CD4-positive, alpha-beta memory T cell (primary cell): Measurements from ENCODE around the gene EPHX1. TPM values are rescaled to one million over a fixed set of nuclear protein-coding genes. Genes with fewer than 3 reads are reported as not detected.
A peak's percentile ranks its signal among the peaks of the same experiment; 100 is the strongest.
"Not testable (repeated sequence)": the region's sequence is repeated elsewhere in the genome, so short reads cannot be mapped to it uniquely, and the experiment has no call there.

Experiments used
- CTCF ChIA-PET: fragments of 350-600 bp; sonication (Branson Sonifier 250); formaldehyde crosslinking; loops from one replicate; lab custom pipeline; 2021; ENCODE audit warnings: inconsistent platforms; ENCODE audit not compliant: partially characterized antibody; lab: Charles Lee
- POLR2A ChIA-PET: fragments of 350-600 bp; sonication (Branson Sonifier 250); formaldehyde crosslinking; loops from one replicate; lab custom pipeline; 2021; ENCODE audit not compliant: partially characterized antibody; lab: Charles Lee
- DNase-seq, 5 donors: peaks; one replicate each; pipeline versions ENCODE4 v3.0.0 to v3.0.0-alpha.2; 2020 to 2022; ENCODE audit warnings: mixed read lengths in 1 of 5
- H3K27ac ChIP-seq: one replicate; pipeline ENCODE4 v1.7.0; 2013; ENCODE audit warnings: low read depth, low read length
- H3K27me3 ChIP-seq: 2 replicates; pipeline ENCODE4 v1.7.0; 2013; ENCODE audit warnings: mild to moderate bottlenecking, low read length, moderate library complexity; ENCODE audit not compliant: insufficient read depth
- H3K36me3 ChIP-seq: 2 replicates; pipeline ENCODE4 v1.7.0; 2013; ENCODE audit warnings: mild to moderate bottlenecking, low read length, moderate library complexity; ENCODE audit not compliant: insufficient read depth
- H3K4me1 ChIP-seq: 2 replicates; pipeline ENCODE4 v1.7.0; 2013; ENCODE audit warnings: mild to moderate bottlenecking, low read length, moderate library complexity; ENCODE audit not compliant: insufficient read depth
- H3K4me3 ChIP-seq, 2 donors: one replicate each; pipeline ENCODE4 v1.7.0; 2013; ENCODE audit warnings: low read length in 2 of 2, mild to moderate bottlenecking in 1 of 2
- H3K9me3 ChIP-seq, 2 donors: one replicate each; pipeline ENCODE4 v1.7.0; 2013; ENCODE audit warnings: low read length in 2 of 2, control low read depth in 1 of 2; ENCODE audit not compliant: control insufficient read depth in 1 of 2
- H3K27ac Mint-ChIP-seq, 7 donors: one replicate each; pipeline ENCODE4 v1.8.0; 2020 to 2021; ENCODE audit warnings: mixed read lengths in 7 of 7, mild to moderate bottlenecking in 6 of 7, inconsistent platforms in 3 of 7, moderate library complexity in 3 of 7
- H3K27me3 Mint-ChIP-seq, 2 donors: one replicate each; pipeline ENCODE4 v1.8.0; 2020 to 2021; ENCODE audit warnings: mixed read lengths in 2 of 2
- H3K36me3 Mint-ChIP-seq, 2 donors: one replicate each; pipeline ENCODE4 v1.8.0; 2020 to 2021; ENCODE audit warnings: mixed read lengths in 2 of 2, inconsistent platforms in 1 of 2, mild to moderate bottlenecking in 1 of 2
- H3K4me1 Mint-ChIP-seq, 4 donors: one replicate each; pipeline ENCODE4 v1.8.0; 2020 to 2021; ENCODE audit warnings: mixed read lengths in 4 of 4, mild to moderate bottlenecking in 1 of 4
- H3K4me3 Mint-ChIP-seq, 8 donors: one replicate each; pipeline ENCODE4 v1.8.0; 2020 to 2021; ENCODE audit warnings: mixed read lengths in 8 of 8, mild to moderate bottlenecking in 7 of 8, moderate library complexity in 6 of 8, inconsistent platforms in 3 of 8
- H3K9me3 Mint-ChIP-seq, 8 donors: one replicate each; pipeline ENCODE4 v1.8.0; 2020 to 2021; ENCODE audit warnings: mixed read lengths in 8 of 8, mild to moderate bottlenecking in 5 of 8, inconsistent platforms in 3 of 8, moderate library complexity in 1 of 8
- intact Hi-C: fragments of 100-400 bp; cut with micrococcal nuclease; formaldehyde crosslinking; loops from one replicate; pipeline ENCODE4 v1.15.1; 2023
- polyA plus RNA-seq, 2 donors: library from polyadenylated mRNA; unstranded; fragments of 300-500 nt; fragmentation: Illumina TruSeq; gene quantifications; one replicate each; pipeline ENCODE4 v1.2.3, GENCODE V29; 2021
- total RNA-seq, 2 experiments: library from RNA; stranded (reverse); gene quantifications; one replicate each; pipeline ENCODE4 v1.2.3, GENCODE V29; 2021

Gene EPHX1
- total and polyA plus RNA-seq, 4 experiments from 2014 or later, result 0.34 to 3.0 (median 1.3) TPM

DNA sequence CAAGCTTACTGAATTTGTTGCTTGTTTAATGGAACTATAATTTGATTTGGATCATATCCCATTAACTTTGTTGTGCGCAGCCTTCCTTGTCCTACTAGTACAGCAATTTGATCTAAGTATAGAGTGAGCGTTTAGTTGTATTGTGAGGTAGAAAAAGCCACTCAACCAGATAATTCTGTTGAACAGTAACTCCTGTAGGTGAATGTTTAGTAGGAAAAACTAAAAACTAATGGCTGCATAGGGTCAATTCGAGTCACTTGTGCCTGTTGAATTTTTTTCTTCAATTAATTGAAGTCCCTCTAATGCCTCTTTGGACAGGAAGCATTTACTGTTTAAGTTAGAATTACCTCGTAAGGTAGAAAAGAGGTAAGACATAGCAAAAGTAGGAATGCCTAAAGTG lies 15.0 kb upstream of the EPHX1 start:
- Mint-ChIP-seq H3K4me3 (no peak overlapping the region), H3K9me3 (peaks cover 0 to 3% (median 0%) of the 10 kb centered on the region in 8 donors), H3K36me3 (peaks cover 30 to 36% of the 10 kb centered on the region in 2 donors), H3K4me1 (peaks cover 0 to 7% (median 2%) of the 10 kb centered on the region in 4 donors), H3K27ac (no peak overlapping the region), H3K27me3 (no peaks in the 10 kb centered on the region)
- Histone ChIP-seq H3K36me3 (peaks cover 7% of the 10 kb centered on the region), H3K27me3 (no peaks in the 10 kb centered on the region), H3K4me3 (no peak overlapping the region), H3K9me3 (no peaks in the 10 kb centered on the region), H3K27ac (no peak overlapping the region), H3K4me1 (no peaks in the 10 kb centered on the region)
- DNase-seq, result no peak
- CTCF ChIA-PET, result no interaction called here
- POLR2A ChIA-PET, result interaction anchor here (0.6 kb wide), 1 partner anchor 39 kb away, joined by 4 read pairs; no protein-coding TSS in a partner anchor
- intact Hi-C loops, result no loop called here

DNA sequence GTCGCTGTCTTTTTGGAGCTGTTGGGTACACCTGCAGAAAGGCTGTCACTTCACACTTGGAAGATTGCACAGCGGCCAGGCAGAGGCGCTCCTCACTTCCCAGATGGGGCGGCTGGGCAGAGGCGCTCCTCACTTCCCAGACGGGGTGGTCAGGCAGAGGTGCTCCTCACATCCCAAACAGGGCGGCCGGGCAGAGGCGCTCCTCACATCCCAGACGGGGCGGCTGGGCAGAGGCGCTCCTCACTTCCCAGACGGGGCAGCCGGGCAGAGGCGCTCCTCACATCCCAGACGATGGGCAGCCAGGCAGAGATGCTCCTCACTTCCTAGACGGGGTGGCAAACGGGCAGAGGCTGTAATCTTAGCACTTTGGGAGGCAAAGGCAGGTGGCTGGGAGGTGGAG lies 13.8 kb upstream of the EPHX1 start:
- H3K27me3 ChIP-seq, H3K27me3 Mint-ChIP-seq, H3K4me1 Mint-ChIP-seq, H3K9me3 ChIP-seq, H3K36me3 ChIP-seq, H3K27ac ChIP-seq, H3K27ac Mint-ChIP-seq, POLR2A ChIA-PET, H3K4me3 ChIP-seq, H3K4me1 ChIP-seq, H3K4me3 Mint-ChIP-seq, H3K9me3 Mint-ChIP-seq, intact Hi-C loops, DNase-seq: not testable (repeated sequence)
- CTCF ChIA-PET, result interaction anchor here (1.1 kb wide), 1 partner anchor 17 kb away, joined by 3 read pairs; no protein-coding TSS in a partner anchor
- H3K36me3 Mint-ChIP-seq, result peaks cover 23 to 26% of the 10 kb centered on the region in 2 donors

DNA sequence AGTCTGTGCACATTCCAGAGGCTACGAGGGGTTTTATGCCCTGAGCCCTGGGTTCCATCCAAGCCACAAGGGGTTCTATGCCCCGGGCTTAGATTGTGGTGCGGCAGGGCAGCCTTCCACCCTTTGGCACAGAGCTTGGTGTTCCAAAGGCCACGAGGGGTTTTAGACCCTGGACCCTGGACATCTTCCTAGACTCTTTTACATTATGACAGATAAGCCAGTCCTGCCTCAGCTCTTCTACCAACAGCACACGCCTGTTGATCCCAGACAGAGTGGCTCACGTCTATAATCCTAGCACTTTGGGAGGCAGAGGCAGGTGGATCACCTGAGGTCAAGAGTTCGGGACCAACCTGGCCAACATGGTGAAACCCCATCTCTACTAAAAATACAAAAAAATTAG lies 8.8 kb upstream of the EPHX1 start:
- intact Hi-C loops, H3K27ac Mint-ChIP-seq, H3K9me3 ChIP-seq, H3K9me3 Mint-ChIP-seq, H3K27ac ChIP-seq, H3K36me3 Mint-ChIP-seq, H3K4me1 Mint-ChIP-seq, H3K36me3 ChIP-seq, H3K4me1 ChIP-seq, H3K4me3 ChIP-seq, H3K27me3 ChIP-seq, H3K27me3 Mint-ChIP-seq, H3K4me3 Mint-ChIP-seq, CTCF ChIA-PET, DNase-seq: not testable (repeated sequence)
- POLR2A ChIA-PET, result interaction anchor here (0.9 kb wide), 1 partner anchor 70 kb away, joined by 3 read pairs; no protein-coding TSS in a partner anchor

DNA sequence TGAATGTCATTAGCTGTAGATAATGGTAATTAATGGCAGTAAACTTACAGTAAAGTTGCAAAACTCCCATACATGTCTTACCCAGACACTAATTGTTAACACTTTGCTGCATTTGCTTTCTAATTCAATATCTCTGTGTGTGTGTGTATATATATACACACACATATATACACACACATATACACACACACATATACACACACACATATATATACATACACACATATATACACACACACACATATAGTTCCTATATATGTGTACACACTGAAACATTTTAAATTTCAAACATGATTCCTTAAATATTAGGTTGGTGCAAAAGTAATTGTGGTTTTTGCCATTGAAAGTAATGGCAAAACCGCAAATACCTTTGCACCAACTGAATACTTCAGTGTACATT lies 3.7 kb upstream of the EPHX1 start:
- H3K36me3 ChIP-seq, result no peaks in the 10 kb centered on the region
- intact Hi-C loops, result no loop called here
- H3K4me1 ChIP-seq, result peaks cover 11% of the 10 kb centered on the region
- DNase-seq, result no peak
- H3K9me3 ChIP-seq, result no peaks in the 10 kb centered on the region
- H3K27ac ChIP-seq, result no peak overlapping the region
- H3K27me3 ChIP-seq, result no peaks in the 10 kb centered on the region
- no peaks in the 10 kb centered on the region for H3K9me3 Mint-ChIP-seq
- POLR2A ChIA-PET, result interaction anchor here (0.7 kb wide), 1 partner anchor 94 kb away, joined by 3 read pairs; no protein-coding TSS in a partner anchor
- H3K4me1 Mint-ChIP-seq, result peaks cover 5 to 13% (median 6%) of the 10 kb centered on the region in 4 donors
- H3K27ac Mint-ChIP-seq, result no peak overlapping the region
- peaks cover 0 to 2% of the 10 kb centered on the region in 2 donors for H3K27me3 Mint-ChIP-seq
- no peaks in the 10 kb centered on the region for H3K36me3 Mint-ChIP-seq
- CTCF ChIA-PET, result interaction anchor here (0.7 to 0.9 kb wide), 3 partner anchors 71 to 170 kb away, joined by 3 to 5 read pairs (median 3); no protein-coding TSS in a partner anchor
- H3K4me3 ChIP-seq, result no peak overlapping the region
- H3K4me3 Mint-ChIP-seq, result no peak overlapping the region

GRCh38 chr1:225806736-225807135 lies 3.2 kb upstream of the EPHX1 start:
- H3K27me3 Mint-ChIP-seq, H3K27me3 ChIP-seq, intact Hi-C loops, H3K9me3 Mint-ChIP-seq, H3K36me3 Mint-ChIP-seq, H3K27ac ChIP-seq, POLR2A ChIA-PET, H3K36me3 ChIP-seq, H3K9me3 ChIP-seq, DNase-seq, H3K27ac Mint-ChIP-seq, H3K4me3 Mint-ChIP-seq, H3K4me3 ChIP-seq: not testable (repeated sequence)
- peaks cover 11% of the 10 kb centered on the region for H3K4me1 ChIP-seq
- CTCF ChIA-PET, result interaction anchor here (0.7 to 0.9 kb wide), 3 partner anchors 71 to 169 kb away, joined by 3 to 5 read pairs (median 3); no protein-coding TSS in a partner anchor
- peaks cover 5 to 13% (median 6%) of the 10 kb centered on the region in 4 donors for H3K4me1 Mint-ChIP-seq

- Mint-ChIP-seq H3K4me3 (peak overlapping the region in 3 of 8 donors; percentile 17 to 68 (median 46)), H3K4me1 (peaks cover 5 to 13% (median 6%) of the 10 kb centered on the region in 4 donors), H3K9me3 (no peaks in the 10 kb centered on the region), H3K27ac (no peak overlapping the region), H3K36me3 (no peaks in the 10 kb centered on the region), H3K27me3 (peaks cover 0 to 2% of the 10 kb centered on the region in 2 donors)
- DNase-seq, result no peak
- CTCF ChIA-PET, result no interaction called here
- no peaks in the 10 kb centered on the region for H3K36me3 ChIP-seq
- POLR2A ChIA-PET, result no interaction called here
- no peaks in the 10 kb centered on the region for H3K27me3 ChIP-seq
- peaks cover 11% of the 10 kb centered on the region for H3K4me1 ChIP-seq
- no peaks in the 10 kb centered on the region for H3K9me3 ChIP-seq
- H3K4me3 ChIP-seq, result no peak overlapping the region
- intact Hi-C loops, result no loop called here
- no peak overlapping the region for H3K27ac ChIP-seq
These were observed 1.8 kb upstream of the EPHX1 start for GRCh38 chr1:225808136-225808535.

DNA sequence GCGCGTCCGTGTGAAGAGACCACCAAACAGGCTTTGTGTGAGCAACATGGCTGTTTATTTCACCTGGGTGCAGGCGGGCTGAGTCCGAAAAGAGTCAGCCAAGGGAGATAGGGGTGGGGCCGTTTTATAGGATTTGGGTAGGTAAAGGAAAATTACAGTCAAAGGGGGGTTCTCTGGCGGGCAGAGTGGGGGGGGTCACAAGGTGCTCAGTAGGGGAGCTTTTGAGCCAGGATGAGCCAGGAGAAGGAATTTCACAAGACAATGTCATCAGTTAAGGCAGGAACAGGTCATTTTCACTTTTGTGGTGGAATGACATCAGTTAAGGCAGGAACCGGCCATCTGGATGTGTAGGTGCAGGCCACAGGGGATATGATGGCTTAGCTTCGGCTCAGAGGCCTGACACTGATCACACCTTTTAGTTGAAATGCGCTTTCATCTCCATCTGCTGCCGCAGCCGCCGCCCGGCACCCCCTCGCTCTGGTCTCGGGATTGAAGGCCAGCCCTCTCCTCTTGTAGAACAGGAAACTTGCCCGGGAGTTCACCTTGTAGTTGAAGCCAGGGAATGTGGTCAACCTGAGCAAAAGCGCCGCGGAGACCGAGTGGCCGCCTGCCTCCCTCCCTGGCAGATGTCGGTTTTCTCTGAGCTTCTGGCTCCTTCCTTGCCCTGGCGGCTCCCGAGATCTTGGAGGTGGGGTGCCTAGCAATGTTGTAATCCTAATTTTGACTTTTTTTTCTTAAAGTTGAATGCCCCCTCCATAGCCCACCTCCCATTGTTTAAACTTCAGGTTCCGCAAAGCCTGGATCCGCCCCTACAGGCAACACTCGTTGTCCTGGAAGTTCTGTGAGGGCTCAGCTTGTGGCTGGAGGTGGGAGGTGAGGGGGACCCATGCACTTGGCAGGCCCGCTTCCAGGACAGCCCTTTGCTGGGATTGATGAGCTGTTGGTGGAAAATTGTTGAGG lies 935 bp downstream of the EPHX1 start:
- POLR2A ChIA-PET, result interaction anchor here (1.0 to 2.3 kb wide), 2 partner anchors 29 to 33 kb away, joined by 3 to 21 read pairs; partner anchors contain the start of gene SRP9
- intact Hi-C loops, result loop anchor here (1.0 kb wide), 1 partner anchor 34 kb away; the partner anchor contains the start of gene SRP9

More for the DNA sequence above, 935 bp downstream of the EPHX1 start:
- H3K27me3 Mint-ChIP-seq, H3K9me3 Mint-ChIP-seq, H3K36me3 Mint-ChIP-seq, DNase-seq, H3K9me3 ChIP-seq, H3K27ac ChIP-seq, H3K36me3 ChIP-seq, H3K27me3 ChIP-seq: not testable (repeated sequence)
- Mint-ChIP-seq H3K27ac (peak overlapping the region in 1 of 7 donors; percentile 84), H3K4me3 (peak overlapping the region; percentile 81 to 91 (median 86)), H3K4me1 (peaks cover 5 to 13% (median 6%) of the 10 kb centered on the region in 4 donors)
- peak overlapping the region; percentile 27 to 29 for H3K4me3 ChIP-seq
- peaks cover 11% of the 10 kb centered on the region for H3K4me1 ChIP-seq
- CTCF ChIA-PET, result interaction anchor here (0.6 to 1.0 kb wide), 3 partner anchors 8 to 33 kb away, joined by 3 to 5 read pairs (median 3); partner anchors contain the start of gene SRP9
